Central memory CD4-positive, alpha-beta T cell (primary cell): ENCODE measurements around the gene ZCCHC14.
"Not testable (repeated sequence)": the region's sequence is repeated elsewhere in the genome, so short reads cannot be mapped to it uniquely, and the experiment has no call there.

Source experiments
- DNase-seq: peaks from one replicate; pipeline ENCODE4 v3.0.0; 2022

ZCCHC14 gene

DNA sequence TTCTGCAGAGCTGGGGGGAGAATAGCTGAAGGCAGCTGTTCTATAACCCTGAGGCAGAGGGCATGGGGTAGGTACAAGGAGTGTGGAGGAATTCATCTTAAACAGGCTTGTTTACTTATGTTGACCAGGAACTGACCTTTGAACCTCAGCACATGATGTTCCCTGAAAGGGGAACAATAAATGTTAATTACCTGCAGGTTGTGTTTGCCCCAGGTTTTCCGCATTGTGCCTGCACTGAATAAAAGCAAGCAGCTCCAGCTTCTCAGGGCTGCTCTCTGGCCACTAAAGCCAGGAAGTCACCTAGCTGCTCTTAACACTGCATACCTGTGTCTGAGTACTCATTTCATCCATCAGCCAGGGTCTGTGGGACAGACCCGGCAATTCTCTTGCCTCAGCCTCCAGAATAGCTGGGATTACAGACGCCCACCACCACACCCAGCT, 113.5 kb downstream of the ZCCHC14 start:
- DNase-seq = not testable (repeated sequence)

DNA sequence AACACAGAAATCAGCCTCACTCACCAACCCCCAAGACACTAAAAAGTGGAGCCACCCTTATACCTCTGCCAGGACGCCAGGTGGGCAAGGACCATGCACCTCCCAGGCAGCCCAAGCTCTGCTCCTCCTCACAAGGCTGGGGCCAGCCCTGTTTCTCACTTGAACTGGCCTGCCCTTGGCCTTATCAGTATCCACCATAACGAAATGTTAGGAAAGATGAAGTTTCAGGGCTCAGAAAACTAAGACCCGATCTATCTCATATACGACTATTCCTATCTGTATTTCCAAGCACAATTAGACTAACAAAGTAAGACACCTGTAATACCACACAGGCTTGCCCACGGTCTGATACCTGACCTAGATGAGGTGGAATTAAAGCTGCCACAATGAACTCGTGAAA, 116.2 kb downstream of the ZCCHC14 start:
- no peak for DNase-seq

DNA sequence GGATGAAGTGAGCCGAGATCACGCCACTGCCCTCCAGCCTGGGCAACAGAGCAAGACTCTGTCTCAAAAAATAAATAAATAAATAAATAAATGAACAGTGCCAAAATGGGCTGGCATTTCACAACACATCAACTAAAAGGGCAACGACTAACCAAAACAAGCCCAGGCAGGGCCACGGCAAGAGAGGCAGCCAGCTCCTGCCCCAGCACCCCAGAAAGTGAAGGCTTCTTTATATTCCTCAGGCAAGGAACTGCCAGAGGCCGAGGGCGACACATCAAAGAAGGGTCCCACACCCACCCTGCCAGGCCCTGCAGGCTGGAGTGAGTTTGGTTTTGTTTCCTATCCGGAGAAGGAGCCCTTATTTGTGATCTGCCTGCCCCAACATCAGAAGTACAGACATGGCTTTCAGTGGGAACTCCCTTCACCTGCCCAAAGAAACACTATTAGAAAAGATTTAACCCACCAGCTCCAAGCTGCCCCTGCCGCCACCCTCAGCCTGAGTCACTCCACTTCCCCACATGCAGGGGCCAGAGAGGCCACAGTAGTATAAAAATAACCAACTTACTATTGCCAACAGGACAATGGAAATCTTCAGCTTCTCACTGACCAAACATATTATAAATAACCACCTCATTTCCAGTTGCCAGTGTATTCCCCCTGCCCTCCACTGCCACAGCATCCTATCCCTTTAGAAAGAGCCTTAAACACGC, 117.2 kb downstream of the ZCCHC14 start:
- no peak for DNase-seq

GRCh38 chr16:87374313-87374712, 118.5 kb downstream of the ZCCHC14 start:
- no peak for DNase-seq

DNA sequence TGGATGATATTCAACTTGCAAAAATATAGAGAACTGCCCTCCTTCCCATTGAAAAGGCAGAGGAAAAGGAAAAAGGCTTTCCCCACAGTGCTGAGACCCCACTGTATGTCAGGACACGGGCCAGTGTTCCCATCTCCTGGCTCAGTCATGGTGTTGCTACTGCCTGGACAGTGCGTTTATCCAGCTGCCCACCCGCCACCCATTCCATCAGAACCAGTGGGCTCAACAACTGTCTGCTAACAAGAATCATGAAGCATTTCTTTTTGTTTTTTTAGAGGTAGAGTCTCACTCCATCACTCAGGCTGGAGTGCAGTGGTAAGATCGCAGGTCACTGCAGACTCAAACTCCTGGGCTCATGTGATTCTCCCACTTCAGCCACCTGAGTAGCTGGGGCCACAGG, 120.5 kb downstream of the ZCCHC14 start:
- no peak for DNase-seq

GRCh38 chr16:87371261-87371866, 121.5 kb downstream of the ZCCHC14 start:
- no peak for DNase-seq

DNA sequence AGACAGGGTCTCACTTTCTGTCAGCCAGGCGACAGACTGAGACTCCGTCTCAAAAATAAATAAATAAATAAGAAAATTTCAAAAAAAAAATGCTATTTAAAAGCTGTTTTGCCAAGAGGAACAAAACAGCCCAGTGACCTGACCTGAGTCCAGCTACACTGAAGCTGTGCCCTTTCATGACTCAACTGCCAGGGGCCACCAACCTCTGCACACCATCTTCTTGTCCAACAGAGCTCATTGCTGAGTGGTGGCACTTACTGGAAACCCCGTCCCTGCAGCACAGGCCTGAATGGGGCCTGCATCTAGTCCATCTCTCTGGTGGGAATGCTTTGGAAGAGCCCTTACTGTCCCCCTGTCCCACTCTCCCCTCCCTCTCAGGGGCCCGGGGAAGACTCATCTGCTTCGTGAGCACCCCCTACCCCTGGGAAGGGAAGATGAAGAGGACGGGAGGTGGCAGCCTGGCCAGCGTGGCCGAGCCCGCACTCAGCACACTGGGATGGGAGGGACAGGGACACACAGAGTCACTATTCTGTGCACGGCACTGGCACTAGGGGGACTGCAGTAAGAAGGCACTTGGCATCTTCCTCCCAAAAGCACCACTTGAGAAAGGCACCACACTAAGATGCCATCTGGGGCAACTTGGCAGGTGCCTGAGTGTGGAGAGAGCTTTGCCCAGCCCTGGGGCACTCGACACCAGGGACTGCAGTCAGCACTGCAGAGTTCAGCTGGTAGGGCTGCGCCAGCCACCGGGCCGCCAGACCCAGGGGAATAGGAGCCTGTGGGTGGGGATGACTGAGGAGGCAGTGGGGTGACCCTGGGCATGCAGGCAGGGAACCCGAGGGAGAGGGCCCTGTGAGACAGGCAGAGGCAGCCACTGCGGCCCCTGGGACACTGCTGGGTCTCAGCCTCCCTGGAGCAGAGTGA, 122.8 kb downstream of the ZCCHC14 start:
- no peak for DNase-seq

DNA sequence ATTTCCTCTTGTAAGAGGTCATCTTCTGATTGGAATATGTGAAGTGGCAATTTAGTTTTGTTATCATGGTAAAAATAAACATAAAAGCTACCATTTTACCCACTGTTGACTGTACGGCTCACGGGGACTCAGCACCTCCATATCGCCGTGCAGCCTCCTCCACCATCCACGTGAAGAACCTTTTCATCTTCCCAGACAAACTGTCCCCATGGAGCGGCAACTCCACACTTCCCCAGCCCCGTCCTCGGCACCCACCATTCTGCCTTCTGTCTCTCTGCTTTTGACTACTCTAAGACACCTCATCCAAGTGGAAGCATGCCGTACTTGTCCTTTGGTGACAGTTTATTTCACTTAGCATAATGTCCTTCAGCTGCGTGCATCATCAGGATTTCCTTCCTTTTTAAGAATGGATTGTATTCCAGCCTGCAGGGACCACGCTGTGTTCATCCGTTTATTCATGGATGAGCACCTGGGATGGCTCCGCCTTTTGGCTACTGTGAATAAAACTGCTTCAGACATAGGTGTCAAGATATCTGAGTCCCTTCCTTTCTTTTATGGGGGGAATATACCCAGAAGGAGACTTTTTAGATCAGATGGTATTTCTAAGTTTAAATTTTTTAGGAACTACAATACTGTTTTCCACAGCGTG, 123.6 kb downstream of the ZCCHC14 start:
- no peak for DNase-seq

DNA sequence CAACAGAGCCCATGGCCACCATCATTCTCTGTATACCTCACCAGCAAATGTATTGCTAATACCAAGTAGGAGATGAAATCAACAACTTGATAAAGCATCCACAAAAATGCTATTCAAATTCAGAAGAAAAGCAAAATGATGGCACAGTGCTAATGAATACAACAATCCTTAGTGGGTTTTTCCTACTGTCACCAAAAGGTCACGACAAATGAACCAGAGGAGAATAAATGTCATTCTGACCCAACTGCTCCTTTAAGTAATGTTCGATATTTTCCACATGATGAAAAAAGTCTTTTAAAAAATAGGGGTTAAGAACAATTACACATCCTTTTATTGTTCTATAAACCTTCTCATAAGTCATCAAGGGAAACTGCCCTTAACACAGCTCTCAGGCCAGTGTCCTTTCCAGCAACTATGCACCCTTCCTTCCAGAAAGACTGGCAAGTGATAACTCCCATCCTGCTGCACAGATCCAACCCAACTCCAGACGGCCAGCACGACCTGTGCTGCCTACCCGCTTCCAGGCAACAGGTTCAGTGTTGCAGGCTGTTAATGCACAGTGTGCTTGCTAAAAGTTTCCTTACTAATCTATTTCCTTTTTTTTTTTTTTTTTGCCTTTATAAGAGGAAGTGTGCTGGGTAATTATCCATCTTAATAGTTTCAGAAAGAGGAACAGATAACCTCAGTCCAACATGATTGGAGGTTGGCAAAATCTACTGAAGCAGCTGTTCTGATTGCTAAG, 124.6 kb downstream of the ZCCHC14 start:
- DNase-seq = no peak

GRCh38 chr16:87367529-87367928, 125.3 kb downstream of the ZCCHC14 start:
- DNase-seq = no peak

DNA sequence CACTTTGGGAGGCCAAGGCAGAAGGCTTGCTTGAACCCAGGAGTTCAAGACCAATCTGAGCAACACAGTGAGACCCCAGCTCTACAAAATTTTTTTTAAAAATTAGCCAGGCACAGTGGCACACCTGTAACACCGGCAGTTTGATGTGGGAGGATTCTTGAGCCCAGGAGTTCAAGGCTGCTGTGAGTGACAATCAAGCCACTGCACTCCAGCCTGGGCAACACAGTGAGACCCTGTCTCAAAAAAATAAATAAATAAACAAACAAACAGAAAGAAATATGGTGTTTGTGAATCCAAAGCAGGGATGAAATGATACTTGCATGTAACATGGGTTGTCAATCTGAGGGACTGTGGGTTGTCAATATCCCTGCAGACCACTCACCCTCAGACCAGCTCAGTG, 125.9 kb downstream of the ZCCHC14 start:
- DNase-seq = no peak

- no peak for DNase-seq
These were observed 126.5 kb downstream of the ZCCHC14 start for GRCh38 chr16:87366288-87366687.

DNA sequence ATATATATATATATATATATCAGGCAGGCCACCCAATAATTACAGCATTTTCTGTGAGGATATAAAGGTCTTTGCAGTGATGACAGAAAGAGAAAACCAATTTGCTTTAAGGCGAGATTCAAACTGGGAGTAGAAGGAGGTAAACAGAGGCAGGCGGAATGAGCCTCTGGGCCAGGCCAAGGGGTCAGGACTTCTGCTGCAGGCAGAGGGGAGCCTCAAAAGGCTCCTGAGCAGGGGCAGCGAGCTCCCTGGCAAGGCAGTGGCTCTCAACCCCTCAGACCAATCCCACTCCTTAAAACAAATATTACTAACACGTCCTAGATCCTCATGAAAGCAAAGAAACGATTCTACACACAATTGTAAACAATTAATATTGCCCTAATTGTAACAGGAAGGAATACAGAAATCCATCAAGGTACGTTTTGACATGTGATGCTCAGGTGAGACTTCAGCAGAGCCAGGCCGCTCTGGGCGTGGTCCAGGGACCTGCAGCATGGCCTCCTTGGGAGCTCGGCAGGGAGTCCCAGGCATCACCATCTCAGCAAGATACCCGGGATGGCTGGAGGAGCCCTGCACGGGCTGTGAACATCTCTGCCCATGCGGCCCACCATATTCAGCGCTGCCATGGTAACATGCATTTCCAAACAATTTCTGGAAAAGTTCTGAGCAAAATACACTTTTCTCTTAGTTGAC, 127.7 kb downstream of the ZCCHC14 start:
- DNase-seq = no peak

GRCh38 chr16:87363771-87364455, 128.9 kb downstream of the ZCCHC14 start:
- no peak for DNase-seq

DNA sequence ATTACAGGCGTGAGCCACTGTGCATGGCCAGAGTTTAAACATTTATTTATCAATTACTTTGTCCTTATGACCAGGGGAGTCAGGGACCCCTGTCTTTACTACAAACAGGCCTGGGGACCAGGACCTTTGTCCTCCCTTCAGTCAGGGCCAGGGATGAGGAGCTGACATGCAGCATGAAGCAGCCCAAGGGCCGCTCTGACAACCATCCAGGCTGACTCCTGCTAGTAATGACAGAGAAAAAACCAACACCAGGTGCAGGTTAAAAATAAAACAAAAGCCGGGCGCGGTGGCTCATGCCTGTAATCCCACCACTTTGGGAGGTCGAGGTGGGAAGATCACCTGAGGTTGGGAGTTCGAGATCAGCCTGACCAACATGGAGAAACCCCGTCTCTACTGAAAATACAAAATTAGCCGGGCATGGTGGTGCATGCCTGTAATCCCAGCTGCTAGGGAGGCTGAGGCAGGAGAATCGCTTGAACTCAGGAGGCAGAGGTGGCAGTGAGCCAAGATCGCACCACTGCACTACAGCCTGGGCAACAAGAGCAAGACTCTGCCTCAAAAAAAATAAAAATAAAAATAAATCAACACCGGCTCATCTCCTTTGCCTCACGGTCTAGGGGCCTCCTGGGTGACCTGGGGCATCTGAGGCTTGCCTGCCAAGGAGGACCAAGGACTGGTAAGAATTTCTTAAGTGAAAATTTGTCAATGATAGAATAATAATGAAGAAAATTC, 129.8 kb downstream of the ZCCHC14 start:
- DNase-seq = not testable (repeated sequence)

- no peak for DNase-seq
These were observed 130.8 kb downstream of the ZCCHC14 start for GRCh38 chr16:87361916-87362619.

DNA sequence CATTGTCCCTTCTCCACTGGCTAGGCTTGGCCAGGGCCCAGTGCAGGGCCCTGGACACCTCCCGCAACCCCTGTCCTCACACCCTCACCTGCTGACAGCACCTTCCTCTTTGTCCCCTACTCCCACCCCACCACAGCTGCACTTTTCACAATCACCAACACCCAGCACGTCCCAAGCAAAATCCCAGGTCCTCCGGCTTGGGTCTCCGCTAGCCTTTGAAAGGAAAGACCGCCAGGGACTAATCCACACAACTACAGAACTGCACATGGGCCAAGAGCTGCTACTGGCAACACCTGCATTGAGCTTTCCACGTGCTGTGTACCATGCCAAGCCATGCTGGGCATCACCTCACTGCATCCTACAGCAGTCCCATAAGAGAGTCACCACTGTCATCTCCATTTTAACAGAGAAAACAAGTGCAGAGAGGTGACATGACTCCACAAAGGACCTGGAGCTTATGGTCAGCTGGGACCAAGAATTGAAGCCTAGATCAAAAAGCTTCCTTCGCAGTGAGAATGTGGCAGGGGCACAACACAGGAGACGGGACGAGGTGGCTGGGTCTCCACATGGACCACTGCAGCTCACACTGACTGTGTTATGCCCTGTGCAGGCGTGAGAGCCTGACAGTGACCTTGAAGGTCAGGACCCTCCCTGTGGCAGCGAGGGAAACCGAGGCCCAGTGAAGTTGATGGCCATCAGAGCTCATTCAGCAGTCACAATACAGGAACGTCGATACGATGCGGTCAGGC, 131.8 kb downstream of the ZCCHC14 start:
- DNase-seq = no peak

- DNase-seq = no peak
These were observed 133.7 kb downstream of the ZCCHC14 start for GRCh38 chr16:87359121-87359520.

DNA sequence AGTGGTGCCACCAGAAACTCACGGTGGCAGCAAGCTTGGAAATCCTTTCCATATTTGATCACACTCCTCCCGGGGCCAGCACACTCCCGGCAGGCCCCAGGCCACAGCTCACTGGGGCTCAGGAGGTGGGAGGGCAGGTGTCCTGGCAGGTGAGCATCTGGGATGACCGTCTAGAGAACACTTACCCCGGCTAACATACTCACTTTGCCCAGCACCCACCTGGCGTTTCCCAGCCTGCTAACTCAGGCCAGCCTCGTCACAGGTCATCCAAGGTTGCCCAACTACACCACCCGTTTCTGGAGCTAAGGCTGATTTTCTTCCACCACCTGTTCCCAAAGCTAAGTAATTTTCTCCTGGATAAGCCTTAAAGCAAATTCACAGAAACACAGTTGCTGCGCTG, 134.1 kb downstream of the ZCCHC14 start:
- DNase-seq = no peak
